Panc1 (cell line): ENCODE measurements around the gene MFSD2A.

ENCODE experiments used
- POLR2AphosphoS5 ChIP-seq: IDR thresholded peaks from 2 replicates; pipeline ENCODE4 v1.6.1; 2012; ENCODE audit warnings: mild to moderate bottlenecking, low read depth, low read length, moderate library complexity
- TCF7L2 ChIP-seq: IDR thresholded peaks from 2 replicates; pipeline ENCODE4 v1.6.1; 2011; ENCODE audit warnings: mild to moderate bottlenecking, low read depth, low read length, inconsistent platforms
- TF ChIP-seq, protein P1 (sequence below): fragments of 450-650 bp; IDR thresholded peaks from 2 replicates; pipeline ENCODE4 v1.5.1; 2017; ENCODE audit warnings: mild to moderate bottlenecking
- TF ChIP-seq, protein P2 (sequence below), 2 experiments: IDR thresholded peaks; 2 replicates each; pipeline ENCODE4 v1.6.1; 2011 to 2012; ENCODE audit warnings: low read depth in 2 of 2, control low read depth in 1 of 2, low read length in 1 of 2, mild to moderate bottlenecking in 1 of 2, moderate library complexity in 1 of 2; ENCODE audit not compliant: insufficient read depth in 1 of 2

DNA sequence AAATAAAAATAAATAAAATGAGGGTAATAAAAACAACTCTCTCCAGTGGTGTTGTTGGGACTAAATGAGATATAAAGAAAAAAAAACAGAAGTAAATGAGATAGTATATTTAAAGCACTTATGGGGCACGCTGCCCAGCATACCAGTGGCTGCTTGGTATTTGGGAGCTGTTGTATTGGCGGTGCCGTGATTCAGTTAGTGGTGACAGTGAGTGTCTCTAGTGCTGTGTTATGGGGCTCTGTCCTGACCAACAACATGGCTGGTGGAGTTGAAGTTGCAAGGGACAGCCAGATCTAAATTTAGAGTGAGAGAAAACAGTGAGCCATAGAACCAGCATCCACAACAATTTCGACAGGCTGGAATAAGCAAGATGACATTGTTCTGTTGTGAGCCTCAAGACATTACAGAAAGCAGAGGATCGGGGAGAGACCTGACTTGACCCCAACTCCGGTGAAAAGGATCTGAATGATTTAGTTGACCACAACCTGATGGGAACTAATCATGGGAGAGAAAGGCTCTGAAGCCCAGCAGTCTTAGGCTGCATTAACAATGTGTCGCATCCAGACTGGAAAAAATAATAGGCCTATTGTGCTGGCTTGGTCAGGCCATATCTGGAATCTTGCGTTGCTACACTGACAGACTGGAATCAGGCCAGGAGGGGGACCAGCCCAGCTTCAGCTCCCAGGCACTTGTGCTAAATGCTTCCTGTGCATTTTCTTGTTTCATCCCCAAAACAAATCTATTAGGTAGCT is 2.4 kb upstream of the MFSD2A start:
- TF ChIP-seq, protein P1, sequence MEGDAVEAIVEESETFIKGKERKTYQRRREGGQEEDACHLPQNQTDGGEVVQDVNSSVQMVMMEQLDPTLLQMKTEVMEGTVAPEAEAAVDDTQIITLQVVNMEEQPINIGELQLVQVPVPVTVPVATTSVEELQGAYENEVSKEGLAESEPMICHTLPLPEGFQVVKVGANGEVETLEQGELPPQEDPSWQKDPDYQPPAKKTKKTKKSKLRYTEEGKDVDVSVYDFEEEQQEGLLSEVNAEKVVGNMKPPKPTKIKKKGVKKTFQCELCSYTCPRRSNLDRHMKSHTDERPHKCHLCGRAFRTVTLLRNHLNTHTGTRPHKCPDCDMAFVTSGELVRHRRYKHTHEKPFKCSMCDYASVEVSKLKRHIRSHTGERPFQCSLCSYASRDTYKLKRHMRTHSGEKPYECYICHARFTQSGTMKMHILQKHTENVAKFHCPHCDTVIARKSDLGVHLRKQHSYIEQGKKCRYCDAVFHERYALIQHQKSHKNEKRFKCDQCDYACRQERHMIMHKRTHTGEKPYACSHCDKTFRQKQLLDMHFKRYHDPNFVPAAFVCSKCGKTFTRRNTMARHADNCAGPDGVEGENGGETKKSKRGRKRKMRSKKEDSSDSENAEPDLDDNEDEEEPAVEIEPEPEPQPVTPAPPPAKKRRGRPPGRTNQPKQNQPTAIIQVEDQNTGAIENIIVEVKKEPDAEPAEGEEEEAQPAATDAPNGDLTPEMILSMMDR: no peak
- TF ChIP-seq, protein P2, sequence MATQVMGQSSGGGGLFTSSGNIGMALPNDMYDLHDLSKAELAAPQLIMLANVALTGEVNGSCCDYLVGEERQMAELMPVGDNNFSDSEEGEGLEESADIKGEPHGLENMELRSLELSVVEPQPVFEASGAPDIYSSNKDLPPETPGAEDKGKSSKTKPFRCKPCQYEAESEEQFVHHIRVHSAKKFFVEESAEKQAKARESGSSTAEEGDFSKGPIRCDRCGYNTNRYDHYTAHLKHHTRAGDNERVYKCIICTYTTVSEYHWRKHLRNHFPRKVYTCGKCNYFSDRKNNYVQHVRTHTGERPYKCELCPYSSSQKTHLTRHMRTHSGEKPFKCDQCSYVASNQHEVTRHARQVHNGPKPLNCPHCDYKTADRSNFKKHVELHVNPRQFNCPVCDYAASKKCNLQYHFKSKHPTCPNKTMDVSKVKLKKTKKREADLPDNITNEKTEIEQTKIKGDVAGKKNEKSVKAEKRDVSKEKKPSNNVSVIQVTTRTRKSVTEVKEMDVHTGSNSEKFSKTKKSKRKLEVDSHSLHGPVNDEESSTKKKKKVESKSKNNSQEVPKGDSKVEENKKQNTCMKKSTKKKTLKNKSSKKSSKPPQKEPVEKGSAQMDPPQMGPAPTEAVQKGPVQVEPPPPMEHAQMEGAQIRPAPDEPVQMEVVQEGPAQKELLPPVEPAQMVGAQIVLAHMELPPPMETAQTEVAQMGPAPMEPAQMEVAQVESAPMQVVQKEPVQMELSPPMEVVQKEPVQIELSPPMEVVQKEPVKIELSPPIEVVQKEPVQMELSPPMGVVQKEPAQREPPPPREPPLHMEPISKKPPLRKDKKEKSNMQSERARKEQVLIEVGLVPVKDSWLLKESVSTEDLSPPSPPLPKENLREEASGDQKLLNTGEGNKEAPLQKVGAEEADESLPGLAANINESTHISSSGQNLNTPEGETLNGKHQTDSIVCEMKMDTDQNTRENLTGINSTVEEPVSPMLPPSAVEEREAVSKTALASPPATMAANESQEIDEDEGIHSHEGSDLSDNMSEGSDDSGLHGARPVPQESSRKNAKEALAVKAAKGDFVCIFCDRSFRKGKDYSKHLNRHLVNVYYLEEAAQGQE (IDR thresholded peaks at IDR 0.05; ENCODE audit: insufficient read depth in 1 of 2, low read depth in 2 of 2, low read length in 1 of 2): no peak
- TF ChIP-seq TCF7L2: no peak
- TF ChIP-seq POLR2AphosphoS5: no peak
